KMS-11 (cell line): Measurements from ENCODE around the gene SLC4A2.

Source experiments
- H2AFZ ChIP-seq: fragments of 200-600 bp; sonication (generic); 2 replicates; pipeline ENCODE4 v1.6.1; 2016; ENCODE audit warnings: antibody characterized with exemption, mixed run types, low read depth
- H3K27ac ChIP-seq: fragments of 200-600 bp; sonication (generic); 2 replicates; pipeline ENCODE4 v1.6.1; 2016; ENCODE audit warnings: mild to moderate bottlenecking, mixed run types
- H3K27me3 ChIP-seq: fragments of 200-600 bp; sonication (generic); 2 replicates; pipeline ENCODE4 v1.6.1; 2017; ENCODE audit warnings: mild to moderate bottlenecking, low read depth, mixed run types, moderate library complexity; ENCODE audit not compliant: insufficient read depth
- H3K36me3 ChIP-seq: fragments of 200-600 bp; sonication (generic); 2 replicates; pipeline ENCODE4 v1.6.1; 2017; ENCODE audit warnings: mild to moderate bottlenecking, mixed run types; ENCODE audit not compliant: insufficient read depth
- H3K4me1 ChIP-seq: fragments of 200-600 bp; sonication (generic); 2 replicates; pipeline ENCODE4 v1.6.1; 2016; ENCODE audit warnings: mild to moderate bottlenecking, low read depth, mixed run types; ENCODE audit not compliant: poor library complexity, severe bottlenecking
- H3K4me2 ChIP-seq: fragments of 200-600 bp; sonication (generic); 2 replicates; pipeline ENCODE4 v1.7.0; 2016; ENCODE audit warnings: mild to moderate bottlenecking, mixed run types
- H3K4me3 ChIP-seq: fragments of 200-600 bp; sonication (generic); IDR thresholded peaks from 2 replicates; pipeline ENCODE4 v1.6.1; 2017; ENCODE audit warnings: low read depth, low read length, mixed read lengths; ENCODE audit not compliant: insufficient read depth
- H3K79me2 ChIP-seq: fragments of 200-600 bp; sonication (generic); 2 replicates; pipeline ENCODE4 v1.6.1; 2016; ENCODE audit warnings: low read depth, mixed run types; ENCODE audit not compliant: insufficient read depth
- H3K9ac ChIP-seq: fragments of 200-600 bp; sonication (generic); 2 replicates; pipeline ENCODE4 v1.6.1; 2016; ENCODE audit warnings: mild to moderate bottlenecking, mixed run types
- H4K20me1 ChIP-seq: fragments of 200-600 bp; sonication (generic); 2 replicates; pipeline ENCODE4 v1.6.1; 2016; ENCODE audit warnings: mild to moderate bottlenecking, mixed run types; ENCODE audit not compliant: insufficient read depth
- TF ChIP-seq, protein P1 (sequence below): fragments of 200-600 bp; sonication (generic); conservative IDR thresholded peaks from 2 replicates; pipeline ENCODE4 v1.6.1; 2017; ENCODE audit warnings: low read depth, mild to moderate bottlenecking, antibody characterized with exemption, low read length, moderate library complexity, mixed read lengths

Gene SLC4A2

DNA sequence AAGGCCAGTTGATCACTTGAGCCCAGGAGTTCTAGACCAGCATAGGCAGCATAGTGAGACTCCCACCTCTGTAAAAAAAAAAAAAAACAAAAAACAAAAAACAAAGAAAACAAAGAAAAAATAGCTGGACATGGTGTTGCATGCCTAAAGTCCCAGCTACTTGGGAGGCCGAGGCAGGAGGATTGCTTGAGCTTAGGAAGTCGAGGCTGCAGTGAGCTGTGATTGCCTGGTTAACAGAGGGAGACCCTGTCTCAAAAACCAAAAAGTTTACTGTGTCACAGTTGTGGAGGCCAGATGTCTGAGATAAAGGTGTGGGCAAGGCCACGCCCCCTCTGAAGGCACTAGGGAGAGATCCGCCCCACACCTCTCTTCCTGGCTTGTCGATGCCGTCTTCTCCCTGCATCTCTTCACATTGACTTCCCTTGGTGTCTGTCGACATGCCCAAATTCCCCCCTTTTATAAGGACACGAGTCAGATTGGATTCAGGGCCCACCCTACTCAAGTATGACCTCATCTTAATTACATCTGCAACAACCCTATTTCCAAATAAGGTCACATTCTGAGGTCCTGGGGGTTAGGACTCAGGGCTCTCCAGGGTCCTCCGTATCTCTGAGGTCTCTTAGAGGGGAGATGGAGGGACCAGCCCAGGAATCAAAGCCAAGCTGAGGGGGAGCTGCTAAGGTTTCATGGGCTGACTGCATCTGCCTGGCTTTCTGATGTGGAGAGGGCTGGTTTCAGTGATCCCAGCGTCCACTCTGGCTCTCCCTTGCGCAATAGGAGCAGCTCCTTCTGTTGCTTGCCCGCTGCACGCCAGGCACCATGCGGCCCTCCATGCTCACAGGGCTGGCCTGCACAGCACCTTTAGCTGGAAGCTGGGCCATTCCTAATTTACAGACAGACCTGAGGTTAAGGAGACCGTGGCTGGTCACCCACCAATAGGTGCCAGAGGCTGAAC, 50.0 kb downstream of the SLC4A2 start:
- Histone ChIP-seq H3K27ac (no peak overlapping the region), H3K4me1 (peaks cover 9% of the 10 kb centered on the region), H2AFZ (no peak overlapping the region), H3K4me3 (no peak overlapping the region), H3K36me3 (no peaks in the 10 kb centered on the region; the same call in 1 of the 2 replicates), H4K20me1 (peaks cover 20% of the 10 kb centered on the region; the same call in 1 of the 2 replicates), H3K79me2 (peaks cover 23% of the 10 kb centered on the region; the same call in 1 of the 2 replicates), H3K27me3 (no peaks in the 10 kb centered on the region), H3K4me2 (no peak overlapping the region), H3K9ac (no peak overlapping the region)
- TF ChIP-seq, protein P1, sequence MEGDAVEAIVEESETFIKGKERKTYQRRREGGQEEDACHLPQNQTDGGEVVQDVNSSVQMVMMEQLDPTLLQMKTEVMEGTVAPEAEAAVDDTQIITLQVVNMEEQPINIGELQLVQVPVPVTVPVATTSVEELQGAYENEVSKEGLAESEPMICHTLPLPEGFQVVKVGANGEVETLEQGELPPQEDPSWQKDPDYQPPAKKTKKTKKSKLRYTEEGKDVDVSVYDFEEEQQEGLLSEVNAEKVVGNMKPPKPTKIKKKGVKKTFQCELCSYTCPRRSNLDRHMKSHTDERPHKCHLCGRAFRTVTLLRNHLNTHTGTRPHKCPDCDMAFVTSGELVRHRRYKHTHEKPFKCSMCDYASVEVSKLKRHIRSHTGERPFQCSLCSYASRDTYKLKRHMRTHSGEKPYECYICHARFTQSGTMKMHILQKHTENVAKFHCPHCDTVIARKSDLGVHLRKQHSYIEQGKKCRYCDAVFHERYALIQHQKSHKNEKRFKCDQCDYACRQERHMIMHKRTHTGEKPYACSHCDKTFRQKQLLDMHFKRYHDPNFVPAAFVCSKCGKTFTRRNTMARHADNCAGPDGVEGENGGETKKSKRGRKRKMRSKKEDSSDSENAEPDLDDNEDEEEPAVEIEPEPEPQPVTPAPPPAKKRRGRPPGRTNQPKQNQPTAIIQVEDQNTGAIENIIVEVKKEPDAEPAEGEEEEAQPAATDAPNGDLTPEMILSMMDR: no peak

DNA sequence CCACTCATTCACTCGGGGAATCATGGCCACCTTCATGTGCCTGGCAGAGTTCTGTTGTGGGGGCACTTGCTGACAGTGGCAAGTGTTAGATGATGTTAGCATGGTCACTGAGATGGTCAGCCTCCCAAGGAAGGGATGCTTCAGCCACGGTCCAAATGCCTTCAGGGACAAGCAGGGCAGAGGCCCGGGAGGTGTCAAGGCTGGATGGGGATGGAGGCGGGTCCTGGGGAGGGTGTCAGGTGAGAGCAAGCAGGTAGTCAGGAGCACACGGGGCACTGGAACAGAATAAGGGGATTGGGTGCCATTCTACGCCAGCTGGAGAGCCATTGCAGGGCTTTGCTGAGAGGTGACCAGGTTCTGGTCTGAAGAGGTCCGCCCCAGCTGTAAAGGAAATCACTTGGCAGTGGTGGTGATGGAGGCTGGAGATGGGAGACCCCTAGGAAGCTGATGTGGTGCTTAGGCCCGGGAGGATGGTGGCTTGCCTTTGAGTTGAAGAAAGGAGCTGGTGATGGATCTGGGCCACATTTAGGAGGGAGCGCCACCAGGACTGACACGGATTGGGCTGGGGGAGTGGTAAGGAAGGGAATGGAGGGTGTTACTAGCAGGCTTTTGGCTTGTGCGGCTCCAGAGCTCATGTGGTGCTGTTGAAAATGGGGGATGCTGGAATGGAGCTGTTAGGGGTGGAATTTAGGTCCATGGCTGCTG, 51.0 kb downstream of the SLC4A2 start:
- Histone ChIP-seq H3K27me3 (no peaks in the 10 kb centered on the region), H3K9ac (no peak overlapping the region), H3K79me2 (peaks cover 23% of the 10 kb centered on the region; the same call in 1 of the 2 replicates), H4K20me1 (peaks cover 20% of the 10 kb centered on the region; the same call in 1 of the 2 replicates), H2AFZ (no peak overlapping the region), H3K27ac (no peak overlapping the region), H3K4me3 (no peak overlapping the region), H3K4me1 (peaks cover 9% of the 10 kb centered on the region), H3K4me2 (no peak overlapping the region), H3K36me3 (no peaks in the 10 kb centered on the region)
- TF ChIP-seq, protein P1: no peak

DNA sequence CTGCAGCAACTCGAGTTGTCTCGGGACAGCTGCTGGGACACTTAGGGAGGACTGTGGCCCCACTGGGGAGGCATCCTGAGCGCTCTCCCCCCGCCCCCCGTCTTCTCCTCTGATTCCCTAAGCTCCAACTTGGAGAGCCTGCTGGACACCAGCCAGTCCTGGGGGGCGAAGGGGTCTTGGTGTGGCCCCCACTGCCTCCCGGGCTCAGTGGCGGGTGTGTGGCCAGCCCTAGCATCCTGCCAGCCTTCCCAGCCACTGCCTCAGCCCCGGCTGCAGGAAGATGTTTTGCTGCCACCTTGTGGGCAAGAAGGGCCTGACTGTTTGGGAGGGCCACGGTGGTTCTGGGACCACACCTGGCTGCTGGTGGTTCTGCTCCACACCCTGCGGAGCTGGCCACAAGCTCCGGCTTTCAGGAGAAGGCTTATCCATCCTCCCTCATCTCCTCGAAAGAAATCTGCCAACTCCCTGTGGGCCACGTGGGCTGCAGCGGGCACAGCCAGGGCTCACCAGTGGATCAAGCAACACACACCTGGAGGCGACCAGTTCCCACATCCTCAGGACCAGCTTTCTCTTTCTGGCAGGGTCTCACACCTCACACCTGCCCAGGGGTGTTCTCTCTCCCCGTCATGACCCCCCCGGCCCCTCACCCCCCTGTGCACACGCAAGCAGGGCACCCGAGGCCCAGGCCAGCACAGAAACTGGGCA, 51.7 kb downstream of the SLC4A2 start:
- Histone ChIP-seq H3K4me2 (no peak overlapping the region), H3K4me1 (peaks cover 9% of the 10 kb centered on the region), H3K36me3 (no peaks in the 10 kb centered on the region), H3K9ac (no peak overlapping the region), H3K4me3 (no peak overlapping the region), H3K79me2 (peaks cover 23% of the 10 kb centered on the region; the same call in 1 of the 2 replicates), H3K27ac (no peak overlapping the region), H2AFZ (no peak overlapping the region), H3K27me3 (no peaks in the 10 kb centered on the region), H4K20me1 (peaks cover 20% of the 10 kb centered on the region; the same call in 1 of the 2 replicates)
- TF ChIP-seq, protein P1: peak; percentile 93
